SK-N-SH treated with all-trans-retinoic acid at 6 μM for 48 hours (cell line): ENCODE results near the gene GPBP1.
"Not testable (repeated sequence)": the region's sequence is repeated elsewhere in the genome, so short reads cannot be mapped to it uniquely, and the experiment has no call there.

ENCODE experiments used
- ATAC-seq: fragments of 200-7000 bp; cut with Tn5 transposase; 3 replicates; pipeline ENCODE4 v1.9.1; 2020; ENCODE audit warnings: mild to moderate bottlenecking, moderate library complexity
- ARNTL ChIP-seq: fragments of 450-650 bp; formaldehyde crosslinking; IDR thresholded peaks from 2 replicates; pipeline ENCODE4 v1.5.0; 2020; ENCODE audit warnings: low read depth, mild to moderate bottlenecking, moderate library complexity, borderline replicate concordance
- ESRRG ChIP-seq: fragments of 250-450 bp; sonication (Bioruptor Pico); IDR thresholded peaks from 2 replicates; pipeline ENCODE4 v1.6.1; 2021; ENCODE audit warnings: mild to moderate bottlenecking
- GLIS3 ChIP-seq: fragments of 250-450 bp; sonication (Bioruptor Pico); IDR thresholded peaks from 2 replicates; pipeline ENCODE4 v1.5.0; 2020; ENCODE audit warnings: mild to moderate bottlenecking, moderate library complexity
- OSR1 ChIP-seq: fragments of 250-450 bp; sonication (Bioruptor Pico); IDR thresholded peaks from 2 replicates; pipeline ENCODE4 v1.8.0; 2022; ENCODE audit warnings: moderate library complexity, mild to moderate bottlenecking, inconsistent platforms
- RARB ChIP-seq: fragments of 250-450 bp; sonication (Bioruptor Pico); IDR thresholded peaks from 2 replicates; pipeline ENCODE4 v1.8.0; 2021; ENCODE audit warnings: mild to moderate bottlenecking, moderate library complexity
- SNAI2 ChIP-seq: fragments of 250-450 bp; sonication (Bioruptor Pico); IDR thresholded peaks from 2 replicates; pipeline ENCODE4 v1.5.0; 2020; ENCODE audit warnings: mild to moderate bottlenecking, moderate library complexity
- TCF4 ChIP-seq: fragments of 250-450 bp; sonication (Bioruptor Pico); IDR thresholded peaks from 2 replicates; pipeline ENCODE4 v1.8.0; 2021; ENCODE audit warnings: mild to moderate bottlenecking, moderate library complexity, borderline replicate concordance
- TOX ChIP-seq: fragments of 250-450 bp; sonication (Bioruptor Pico); IDR thresholded peaks from 2 replicates; pipeline ENCODE4 v1.8.0; 2021; ENCODE audit warnings: mild to moderate bottlenecking, moderate library complexity, borderline replicate concordance
- ZFP3 ChIP-seq: fragments of 250-450 bp; sonication (Bioruptor Pico); IDR thresholded peaks from 2 replicates; pipeline ENCODE4 v1.5.0; 2020; ENCODE audit warnings: mild to moderate bottlenecking, moderate library complexity
- ZFP30 ChIP-seq: fragments of 450-650 bp; formaldehyde crosslinking; IDR thresholded peaks from 2 replicates; pipeline ENCODE4 v1.5.0; 2022; ENCODE audit warnings: mild to moderate bottlenecking, moderate library complexity
- ZNF70 ChIP-seq: fragments of 450-650 bp; formaldehyde crosslinking; IDR thresholded peaks from 2 replicates; pipeline ENCODE4 v1.5.0; 2020; ENCODE audit warnings: mild to moderate bottlenecking, moderate library complexity
- TF ChIP-seq, protein P1 (sequence below): fragments of 250-450 bp; sonication (Bioruptor Pico); IDR thresholded peaks from 2 replicates; pipeline ENCODE4 v1.5.0; 2020; ENCODE audit warnings: mild to moderate bottlenecking, moderate library complexity
- TF ChIP-seq, protein P2 (sequence below): fragments of 250-450 bp; sonication (Bioruptor Pico); IDR thresholded peaks from 2 replicates; pipeline ENCODE4 v1.8.0; 2021; ENCODE audit warnings: low read depth, mild to moderate bottlenecking, moderate library complexity, borderline replicate concordance
- TF ChIP-seq, protein P3 (sequence below): fragments of 250-450 bp; sonication (Bioruptor Pico); IDR thresholded peaks from 2 replicates; pipeline ENCODE4 v1.5.1; 2021; ENCODE audit warnings: mild to moderate bottlenecking, moderate library complexity
- TF ChIP-seq, protein P4 (sequence below): fragments of 250-450 bp; sonication (Bioruptor Pico); IDR thresholded peaks from 2 replicates; pipeline ENCODE4 v1.8.0; 2020; ENCODE audit warnings: mild to moderate bottlenecking, moderate library complexity, borderline replicate concordance
- TF ChIP-seq, protein P5 (sequence below): fragments of 250-450 bp; sonication (Bioruptor Pico); IDR thresholded peaks from 2 replicates; pipeline ENCODE4 v1.5.1; 2020; ENCODE audit warnings: low read depth, mild to moderate bottlenecking, moderate library complexity

GPBP1 gene

DNA sequence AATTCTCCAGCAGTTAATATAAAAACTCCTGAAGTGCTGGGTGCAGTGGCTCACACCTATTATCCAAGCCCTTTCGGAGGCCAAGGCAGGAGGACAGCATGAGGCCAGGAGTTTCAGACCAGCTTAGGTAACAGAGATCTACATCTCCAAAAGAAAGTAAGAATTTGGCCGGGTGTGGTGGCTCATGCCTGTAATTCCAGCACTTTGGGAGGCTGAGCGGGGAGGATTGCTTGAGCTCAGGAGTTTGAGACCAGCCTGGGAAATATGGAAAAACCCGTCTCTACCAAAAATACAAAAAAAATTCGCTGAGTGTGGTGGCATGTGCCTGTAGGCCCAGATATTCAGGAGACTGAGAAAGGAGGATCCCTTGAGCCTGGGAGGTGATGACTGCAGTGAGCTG lies 6.7 kb upstream of the GPBP1 start:
- ATAC-seq = no peak
- TF ChIP-seq TCF4 (CRISPR knock-in tag) = no peak
- no peak for TF ChIP-seq TOX (CRISPR knock-in tag)
- TF ChIP-seq ZNF70 (CRISPR knock-in tag) = no peak

DNA sequence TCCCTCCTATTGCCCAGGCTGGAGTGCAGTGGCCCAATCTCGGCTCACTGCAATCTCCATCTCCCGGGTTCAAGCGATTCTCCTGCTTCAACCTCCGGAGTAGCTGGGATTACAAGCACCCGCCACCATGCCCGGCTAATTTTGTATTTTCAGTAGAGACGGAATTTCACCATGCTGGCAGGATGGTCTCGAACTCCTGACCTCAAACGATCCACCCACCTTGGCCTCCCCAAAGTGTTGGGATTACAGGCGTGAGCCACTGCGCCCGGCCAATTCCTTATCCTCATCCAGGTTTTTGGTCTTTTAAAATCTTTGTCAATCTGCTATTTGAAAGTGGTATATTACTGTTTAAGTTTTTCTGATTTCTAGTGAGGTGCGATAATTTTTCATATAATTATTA lies 3.7 kb upstream of the GPBP1 start:
- not testable (repeated sequence) for ATAC-seq

DNA sequence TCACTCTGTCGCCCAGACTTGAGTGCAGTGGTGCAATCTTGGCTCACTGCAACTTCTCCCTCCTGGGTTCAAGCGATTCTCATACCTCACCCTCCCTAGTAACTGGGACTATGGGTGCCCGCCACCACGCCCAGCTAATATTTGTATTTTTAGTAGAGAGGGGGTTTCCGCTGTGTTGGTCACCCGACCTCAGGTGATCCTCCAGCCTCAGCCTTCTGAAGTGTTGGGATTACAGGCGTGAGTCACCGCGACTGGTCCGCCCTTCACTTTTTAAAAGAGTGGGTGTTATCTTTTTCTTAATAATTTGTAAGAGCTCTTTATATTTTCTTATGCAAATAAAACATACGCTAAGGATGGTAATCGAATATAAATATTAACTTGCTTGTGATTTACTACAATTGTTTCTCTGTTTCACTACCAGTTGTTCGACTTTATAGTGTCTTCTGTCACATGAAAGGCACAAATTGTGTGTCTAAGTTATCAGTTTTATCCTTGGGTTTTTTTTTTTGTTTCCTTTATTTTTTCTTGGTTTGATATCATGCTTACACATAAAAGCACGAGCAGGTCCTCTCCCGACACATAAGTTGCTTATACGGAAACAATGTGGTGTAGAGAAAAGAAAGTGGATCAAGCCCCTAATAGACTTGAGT lies 1.9 kb upstream of the GPBP1 start:
- ATAC-seq = no peak

DNA sequence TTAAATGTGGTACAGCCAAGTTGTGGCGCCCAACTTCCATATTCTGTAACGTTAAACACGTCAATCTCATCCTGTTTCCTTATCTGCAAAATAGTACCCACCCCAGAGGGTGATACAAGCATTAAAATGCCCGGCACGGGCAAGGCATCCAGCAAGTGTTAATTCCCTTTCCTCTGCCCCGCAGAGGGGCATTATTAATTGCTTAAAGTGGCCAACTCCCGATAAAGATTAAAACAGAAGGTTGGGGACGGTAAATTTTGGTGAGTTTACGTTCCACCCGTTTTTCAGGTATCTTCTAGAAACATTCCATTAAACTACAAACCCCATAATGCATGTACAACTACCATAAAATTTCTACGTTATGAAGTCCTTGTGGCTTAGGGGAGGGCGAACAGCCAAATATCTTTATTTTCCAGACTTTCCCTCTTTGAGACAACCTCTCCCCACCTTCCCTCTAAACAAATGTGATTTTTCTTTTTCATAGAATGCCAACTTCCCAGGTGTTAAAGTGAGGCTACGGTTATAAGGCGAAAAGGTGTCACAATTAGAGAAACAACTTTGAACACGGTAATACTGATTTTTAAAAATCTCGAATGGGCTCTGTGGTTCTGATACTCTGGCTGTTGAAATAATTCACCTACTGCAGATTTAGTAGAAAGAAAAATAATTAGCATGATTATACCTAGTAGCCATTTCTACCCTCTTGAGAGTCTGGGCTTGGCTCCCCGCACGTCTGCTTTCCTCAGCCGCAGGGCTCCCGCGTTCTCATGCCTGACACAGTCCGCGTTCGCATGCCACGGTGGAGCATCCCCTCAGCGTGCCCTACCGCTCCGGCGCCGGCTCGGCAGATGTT lies 1.2 kb upstream of the GPBP1 start:
- peak; percentile 8; the same call in 1 of the 3 replicates for ATAC-seq
- no peak for TF ChIP-seq RARB (CRISPR knock-in tag)
- no peak for TF ChIP-seq ZFP3 (CRISPR knock-in tag)

More for the DNA sequence above, 1.9 kb upstream of the GPBP1 start:
- TF ChIP-seq SNAI2 (CRISPR knock-in tag) = no peak
- TF ChIP-seq, protein P1, sequence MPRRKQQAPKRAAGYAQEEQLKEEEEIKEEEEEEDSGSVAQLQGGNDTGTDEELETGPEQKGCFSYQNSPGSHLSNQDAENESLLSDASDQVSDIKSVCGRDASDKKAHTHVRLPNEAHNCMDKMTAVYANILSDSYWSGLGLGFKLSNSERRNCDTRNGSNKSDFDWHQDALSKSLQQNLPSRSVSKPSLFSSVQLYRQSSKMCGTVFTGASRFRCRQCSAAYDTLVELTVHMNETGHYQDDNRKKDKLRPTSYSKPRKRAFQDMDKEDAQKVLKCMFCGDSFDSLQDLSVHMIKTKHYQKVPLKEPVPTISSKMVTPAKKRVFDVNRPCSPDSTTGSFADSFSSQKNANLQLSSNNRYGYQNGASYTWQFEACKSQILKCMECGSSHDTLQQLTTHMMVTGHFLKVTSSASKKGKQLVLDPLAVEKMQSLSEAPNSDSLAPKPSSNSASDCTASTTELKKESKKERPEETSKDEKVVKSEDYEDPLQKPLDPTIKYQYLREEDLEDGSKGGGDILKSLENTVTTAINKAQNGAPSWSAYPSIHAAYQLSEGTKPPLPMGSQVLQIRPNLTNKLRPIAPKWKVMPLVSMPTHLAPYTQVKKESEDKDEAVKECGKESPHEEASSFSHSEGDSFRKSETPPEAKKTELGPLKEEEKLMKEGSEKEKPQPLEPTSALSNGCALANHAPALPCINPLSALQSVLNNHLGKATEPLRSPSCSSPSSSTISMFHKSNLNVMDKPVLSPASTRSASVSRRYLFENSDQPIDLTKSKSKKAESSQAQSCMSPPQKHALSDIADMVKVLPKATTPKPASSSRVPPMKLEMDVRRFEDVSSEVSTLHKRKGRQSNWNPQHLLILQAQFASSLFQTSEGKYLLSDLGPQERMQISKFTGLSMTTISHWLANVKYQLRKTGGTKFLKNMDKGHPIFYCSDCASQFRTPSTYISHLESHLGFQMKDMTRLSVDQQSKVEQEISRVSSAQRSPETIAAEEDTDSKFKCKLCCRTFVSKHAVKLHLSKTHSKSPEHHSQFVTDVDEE = no peak
- TF ChIP-seq TCF4 (CRISPR knock-in tag) = no peak
- no peak for TF ChIP-seq ARNTL (CRISPR knock-in tag)
- TF ChIP-seq, protein P2, sequence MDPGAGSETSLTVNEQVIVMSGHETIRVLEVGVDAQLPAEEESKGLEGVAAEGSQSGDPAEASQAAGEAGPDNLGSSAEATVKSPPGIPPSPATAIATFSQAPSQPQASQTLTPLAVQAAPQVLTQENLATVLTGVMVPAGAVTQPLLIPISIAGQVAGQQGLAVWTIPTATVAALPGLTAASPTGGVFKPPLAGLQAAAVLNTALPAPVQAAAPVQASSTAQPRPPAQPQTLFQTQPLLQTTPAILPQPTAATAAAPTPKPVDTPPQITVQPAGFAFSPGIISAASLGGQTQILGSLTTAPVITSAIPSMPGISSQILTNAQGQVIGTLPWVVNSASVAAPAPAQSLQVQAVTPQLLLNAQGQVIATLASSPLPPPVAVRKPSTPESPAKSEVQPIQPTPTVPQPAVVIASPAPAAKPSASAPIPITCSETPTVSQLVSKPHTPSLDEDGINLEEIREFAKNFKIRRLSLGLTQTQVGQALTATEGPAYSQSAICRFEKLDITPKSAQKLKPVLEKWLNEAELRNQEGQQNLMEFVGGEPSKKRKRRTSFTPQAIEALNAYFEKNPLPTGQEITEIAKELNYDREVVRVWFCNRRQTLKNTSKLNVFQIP (CRISPR knock-in tag) = no peak
- no peak for TF ChIP-seq OSR1 (CRISPR knock-in tag)
- no peak for TF ChIP-seq RARB (CRISPR knock-in tag)

DNA sequence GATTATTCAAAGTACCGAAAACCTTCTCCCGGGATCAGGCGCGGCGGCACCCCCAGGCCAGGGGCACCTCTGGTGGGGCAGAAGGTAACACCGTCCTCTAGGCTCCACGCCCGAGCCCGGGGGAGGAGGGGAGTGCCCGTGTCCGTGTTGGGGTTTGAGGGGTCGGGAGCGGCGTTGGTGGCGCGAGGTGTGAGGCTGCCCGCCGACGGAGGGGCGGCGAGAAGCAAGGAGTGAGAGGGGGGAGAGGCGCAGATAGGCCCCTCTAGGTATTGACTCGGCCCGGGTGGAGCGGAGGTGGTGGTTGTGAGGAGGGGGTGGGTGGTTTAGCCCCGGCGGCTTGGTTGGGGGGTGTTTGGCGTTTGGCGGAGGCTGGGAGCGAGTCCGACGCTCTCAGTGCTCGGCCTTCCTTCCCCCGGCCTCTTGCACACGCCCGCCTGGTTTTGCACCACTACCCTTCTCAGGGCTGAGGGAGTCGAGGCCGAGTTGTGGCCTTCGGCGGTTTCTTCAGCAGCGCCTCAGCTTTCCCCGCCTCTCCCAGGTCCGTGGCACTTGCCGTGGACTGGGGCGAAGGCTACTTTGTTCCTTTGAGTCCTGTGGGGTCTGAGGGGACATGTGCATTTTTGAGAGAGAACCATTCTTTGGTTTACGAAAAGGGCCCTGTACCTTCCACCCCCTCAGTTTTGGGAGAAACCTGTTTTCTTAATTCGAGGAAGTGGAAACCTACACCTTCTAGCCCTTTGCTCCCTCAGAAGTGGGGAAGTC lies 450 bp downstream of the GPBP1 start:
- TF ChIP-seq ZFP30 (CRISPR knock-in tag) (no peak), ESRRG (CRISPR knock-in tag) (no peak), OSR1 (CRISPR knock-in tag) (no peak), GLIS3 (CRISPR knock-in tag) (no peak), RARB (CRISPR knock-in tag) (no peak)
- TF ChIP-seq, protein P1 = no peak
- TF ChIP-seq, protein P3, sequence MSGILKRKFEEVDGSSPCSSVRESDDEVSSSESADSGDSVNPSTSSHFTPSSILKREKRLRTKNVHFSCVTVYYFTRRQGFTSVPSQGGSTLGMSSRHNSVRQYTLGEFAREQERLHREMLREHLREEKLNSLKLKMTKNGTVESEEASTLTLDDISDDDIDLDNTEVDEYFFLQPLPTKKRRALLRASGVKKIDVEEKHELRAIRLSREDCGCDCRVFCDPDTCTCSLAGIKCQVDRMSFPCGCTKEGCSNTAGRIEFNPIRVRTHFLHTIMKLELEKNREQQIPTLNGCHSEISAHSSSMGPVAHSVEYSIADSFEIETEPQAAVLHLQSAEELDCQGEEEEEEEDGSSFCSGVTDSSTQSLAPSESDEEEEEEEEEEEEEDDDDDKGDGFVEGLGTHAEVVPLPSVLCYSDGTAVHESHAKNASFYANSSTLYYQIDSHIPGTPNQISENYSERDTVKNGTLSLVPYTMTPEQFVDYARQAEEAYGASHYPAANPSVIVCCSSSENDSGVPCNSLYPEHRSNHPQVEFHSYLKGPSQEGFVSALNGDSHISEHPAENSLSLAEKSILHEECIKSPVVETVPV (CRISPR knock-in tag) = no peak
- TF ChIP-seq, protein P4, sequence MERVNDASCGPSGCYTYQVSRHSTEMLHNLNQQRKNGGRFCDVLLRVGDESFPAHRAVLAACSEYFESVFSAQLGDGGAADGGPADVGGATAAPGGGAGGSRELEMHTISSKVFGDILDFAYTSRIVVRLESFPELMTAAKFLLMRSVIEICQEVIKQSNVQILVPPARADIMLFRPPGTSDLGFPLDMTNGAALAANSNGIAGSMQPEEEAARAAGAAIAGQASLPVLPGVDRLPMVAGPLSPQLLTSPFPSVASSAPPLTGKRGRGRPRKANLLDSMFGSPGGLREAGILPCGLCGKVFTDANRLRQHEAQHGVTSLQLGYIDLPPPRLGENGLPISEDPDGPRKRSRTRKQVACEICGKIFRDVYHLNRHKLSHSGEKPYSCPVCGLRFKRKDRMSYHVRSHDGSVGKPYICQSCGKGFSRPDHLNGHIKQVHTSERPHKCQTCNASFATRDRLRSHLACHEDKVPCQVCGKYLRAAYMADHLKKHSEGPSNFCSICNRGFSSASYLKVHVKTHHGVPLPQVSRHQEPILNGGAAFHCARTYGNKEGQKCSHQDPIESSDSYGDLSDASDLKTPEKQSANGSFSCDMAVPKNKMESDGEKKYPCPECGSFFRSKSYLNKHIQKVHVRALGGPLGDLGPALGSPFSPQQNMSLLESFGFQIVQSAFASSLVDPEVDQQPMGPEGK (CRISPR knock-in tag) = no peak
- TF ChIP-seq, protein P5, sequence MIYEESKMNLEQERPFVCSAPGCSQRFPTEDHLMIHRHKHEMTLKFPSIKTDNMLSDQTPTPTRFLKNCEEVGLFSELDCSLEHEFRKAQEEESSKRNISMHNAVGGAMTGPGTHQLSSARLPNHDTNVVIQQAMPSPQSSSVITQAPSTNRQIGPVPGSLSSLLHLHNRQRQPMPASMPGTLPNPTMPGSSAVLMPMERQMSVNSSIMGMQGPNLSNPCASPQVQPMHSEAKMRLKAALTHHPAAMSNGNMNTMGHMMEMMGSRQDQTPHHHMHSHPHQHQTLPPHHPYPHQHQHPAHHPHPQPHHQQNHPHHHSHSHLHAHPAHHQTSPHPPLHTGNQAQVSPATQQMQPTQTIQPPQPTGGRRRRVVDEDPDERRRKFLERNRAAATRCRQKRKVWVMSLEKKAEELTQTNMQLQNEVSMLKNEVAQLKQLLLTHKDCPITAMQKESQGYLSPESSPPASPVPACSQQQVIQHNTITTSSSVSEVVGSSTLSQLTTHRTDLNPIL (CRISPR knock-in tag) = no peak
- peak; percentile 6 for ATAC-seq
